HG03025 (cell line): Measurements from ENCODE around the gene DSCAM.

Source experiments
- ATAC-seq: cut with Tn5 transposase; IDR thresholded peaks from one replicate; pipeline ENCODE4 v1.9.1; 2021; ENCODE audit warnings: mild to moderate bottlenecking, moderate library complexity; ENCODE audit not compliant: unreplicated experiment, low FRiP score

DSCAM gene

DNA sequence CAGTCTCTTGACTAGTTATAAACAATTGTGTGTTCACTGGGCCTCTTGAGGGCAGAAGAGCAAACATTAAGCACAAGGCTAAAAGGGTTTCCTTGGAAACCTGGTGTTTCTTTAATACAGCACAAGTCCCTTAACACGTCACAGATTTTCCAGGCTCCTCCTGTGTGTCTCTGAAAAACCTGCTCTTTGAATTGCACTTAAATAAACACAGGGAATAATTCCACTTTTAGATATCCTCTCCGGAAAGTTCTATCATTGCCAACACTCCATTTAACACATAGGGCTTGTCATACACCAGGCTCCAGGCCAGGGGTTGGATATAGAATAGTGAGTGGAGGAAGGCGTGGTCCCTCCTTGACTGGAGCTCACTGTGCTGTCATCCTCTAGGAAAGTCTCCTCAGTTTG is 442.6 kb downstream of the DSCAM start:
- ATAC-seq = no peak

- ATAC-seq = no peak
These were observed 443.9 kb downstream of the DSCAM start for GRCh38 chr21:40402884-40403582.

- ATAC-seq = no peak
These were observed 451.2 kb downstream of the DSCAM start for GRCh38 chr21:40395732-40396131.

- no peak for ATAC-seq
These were observed 453.9 kb downstream of the DSCAM start for GRCh38 chr21:40393066-40393465.

DNA sequence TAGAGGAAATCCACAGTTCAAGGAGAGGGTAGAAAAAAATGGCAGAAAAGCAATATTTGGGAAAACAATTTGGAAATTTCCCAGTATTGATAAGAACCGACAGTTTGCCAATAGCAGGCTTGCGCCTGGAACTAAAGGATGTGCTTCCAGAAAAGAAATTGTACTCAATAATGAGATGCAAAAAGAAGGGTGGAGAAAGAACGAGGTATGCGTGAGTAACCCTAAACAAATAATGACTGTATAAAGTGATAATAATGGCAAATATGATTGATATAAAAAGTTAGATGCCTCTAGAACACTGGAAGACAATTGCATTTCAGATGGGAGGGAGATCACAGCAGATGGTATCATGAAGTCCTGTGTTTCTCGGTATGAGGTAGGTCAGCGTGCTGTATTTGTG is 458.9 kb downstream of the DSCAM start:
- no peak for ATAC-seq

GRCh38 chr21:40386981-40387747 is 459.8 kb downstream of the DSCAM start:
- ATAC-seq = no peak

- no peak for ATAC-seq
These were observed 460.6 kb downstream of the DSCAM start for GRCh38 chr21:40386294-40386911.

DNA sequence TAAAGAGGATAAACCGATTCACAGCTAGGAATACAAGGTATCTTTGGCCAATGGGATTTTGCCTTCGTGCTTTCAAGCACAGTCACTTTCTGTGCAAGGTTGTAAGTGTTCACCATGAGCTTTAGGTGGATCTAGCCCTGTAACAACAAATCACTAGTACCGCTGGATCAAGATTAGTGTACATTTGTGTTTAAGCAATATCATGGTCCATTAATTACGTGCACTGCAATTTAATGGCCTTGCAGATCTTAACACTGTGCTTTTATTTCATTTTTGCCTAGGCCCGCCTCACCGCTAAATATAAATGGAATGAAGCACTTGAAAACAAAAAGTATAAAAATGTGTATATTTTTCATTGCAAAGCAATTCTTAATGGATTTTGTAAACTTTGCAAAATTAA is 461.1 kb downstream of the DSCAM start:
- ATAC-seq = no peak

DNA sequence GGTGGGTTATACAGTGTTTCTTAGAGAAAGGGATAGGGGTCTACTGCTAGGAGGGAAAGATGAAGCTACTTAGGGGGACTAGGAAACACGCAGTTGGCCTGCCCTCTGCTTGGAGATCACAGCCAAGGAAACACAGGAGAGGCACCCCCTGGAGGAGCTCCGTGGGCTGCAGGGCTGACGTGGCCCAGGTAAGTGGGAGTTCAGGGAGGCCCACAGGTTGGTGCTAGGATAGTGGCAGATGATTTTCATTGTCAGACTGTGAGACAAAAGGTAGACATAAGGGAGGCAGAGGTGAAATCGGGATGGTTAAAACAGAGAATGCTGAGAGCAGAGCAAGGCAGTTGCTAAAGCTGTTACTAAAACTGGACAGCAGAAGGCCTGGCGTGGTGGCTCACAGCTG is 463.0 kb downstream of the DSCAM start:
- no peak for ATAC-seq

GRCh38 chr21:40381111-40381510 is 465.8 kb downstream of the DSCAM start:
- ATAC-seq = no peak

DNA sequence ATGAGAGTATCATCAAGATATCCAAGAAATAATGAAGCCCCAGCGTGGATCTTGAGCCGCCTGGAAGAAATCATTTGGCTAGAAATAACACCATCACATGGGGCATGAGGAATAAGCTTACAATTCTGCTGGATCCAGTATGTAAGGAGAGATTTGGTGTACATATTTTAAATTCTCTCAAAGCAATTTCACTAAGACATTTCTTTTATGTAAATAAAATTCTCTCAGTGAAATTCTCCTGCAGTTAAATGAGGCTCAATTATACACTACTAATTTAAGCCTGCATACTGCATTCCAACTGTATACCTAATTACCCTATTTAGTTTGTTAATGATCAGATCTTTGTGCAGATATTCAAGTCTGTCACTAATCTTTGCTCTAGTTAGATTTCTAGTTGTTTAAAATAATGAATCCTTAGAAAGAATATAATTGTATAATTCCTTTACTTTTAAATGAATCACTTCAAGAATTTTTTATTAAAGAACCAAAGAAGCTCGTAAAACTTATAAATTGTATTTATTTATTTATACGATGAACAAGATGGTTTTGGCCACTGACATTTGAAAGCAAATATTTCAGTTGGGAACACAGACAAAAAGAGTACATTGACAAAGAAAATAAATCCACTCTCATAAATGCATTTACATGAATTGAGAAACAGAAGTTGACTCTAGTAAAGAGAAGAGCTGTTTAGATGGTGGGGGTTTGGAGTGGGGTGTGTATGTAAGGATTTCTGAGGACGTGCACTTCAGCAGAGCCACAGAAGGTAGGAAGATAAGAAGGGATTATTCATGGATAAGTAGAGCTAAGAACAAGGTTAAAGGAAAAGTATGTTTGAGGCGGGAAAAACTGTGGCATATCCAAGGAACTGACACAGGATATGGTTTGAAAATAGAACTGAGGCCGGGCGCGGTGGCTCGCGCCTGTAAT is 466.8 kb downstream of the DSCAM start:
- ATAC-seq = no peak

GRCh38 chr21:40377135-40377534 is 469.8 kb downstream of the DSCAM start:
- no peak for ATAC-seq

DNA sequence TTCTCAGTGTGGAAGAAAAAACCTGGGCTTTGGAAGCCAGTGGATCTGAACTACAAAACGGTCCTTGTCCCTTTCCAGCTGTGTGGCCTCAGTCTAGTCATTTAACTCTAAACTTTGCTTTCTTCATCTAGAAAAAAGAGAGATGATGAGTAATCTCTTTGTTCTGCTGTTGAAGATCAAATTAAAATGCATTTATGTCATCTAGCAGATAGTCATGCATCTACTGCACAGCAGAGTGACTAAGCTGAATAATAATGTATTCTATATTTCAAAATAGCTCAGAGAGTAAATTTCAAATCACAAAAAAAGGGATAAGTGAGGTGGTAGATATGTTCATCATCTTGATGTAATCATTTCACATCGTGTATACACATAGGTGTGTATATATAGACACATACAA is 473.2 kb downstream of the DSCAM start:
- no peak for ATAC-seq

DNA sequence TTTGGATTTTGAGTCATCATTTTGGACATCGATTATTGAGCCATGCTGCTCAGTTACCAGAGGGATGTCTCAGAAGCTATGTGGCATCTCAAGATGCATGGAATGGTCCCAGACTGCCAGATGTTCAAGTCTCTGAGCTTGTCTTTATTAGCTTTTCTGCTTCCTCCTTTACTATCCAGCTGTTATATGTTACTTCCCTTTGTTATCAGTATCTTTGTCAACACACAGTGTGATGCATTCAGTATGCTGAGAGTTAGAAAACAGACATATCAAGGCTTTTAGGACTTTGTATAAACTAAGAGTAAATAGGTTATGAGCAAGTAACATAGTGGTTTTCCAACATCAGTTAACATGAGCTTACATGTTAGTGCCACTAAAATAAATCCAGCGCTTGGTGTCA is 474.5 kb downstream of the DSCAM start:
- no peak for ATAC-seq

GRCh38 chr21:40371329-40371728 is 475.6 kb downstream of the DSCAM start:
- no peak for ATAC-seq

- ATAC-seq = no peak
These were observed 490.3 kb downstream of the DSCAM start for GRCh38 chr21:40356644-40357043.

- no peak for ATAC-seq
These were observed 491.9 kb downstream of the DSCAM start for GRCh38 chr21:40355076-40355475.

DNA sequence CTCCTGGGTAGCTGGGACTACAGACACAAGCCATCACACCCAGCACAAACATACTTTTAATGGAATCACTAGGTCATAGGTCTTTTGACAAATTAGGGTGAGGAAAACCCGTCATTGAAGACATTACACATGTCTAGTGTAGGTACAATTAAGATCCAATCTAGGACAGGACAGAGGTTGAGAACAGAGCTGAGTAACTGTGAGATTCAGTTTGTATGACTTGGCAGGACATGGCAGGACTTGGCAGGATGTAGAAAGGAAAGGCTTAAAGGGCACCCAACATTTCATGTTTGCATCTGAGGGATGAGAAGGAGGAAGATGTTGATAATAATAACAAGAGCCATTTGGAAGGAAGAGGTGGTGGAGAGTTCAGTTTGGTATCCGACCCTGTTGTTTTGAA is 496.0 kb downstream of the DSCAM start:
- no peak for ATAC-seq

- ATAC-seq = no peak
These were observed 497.4 kb downstream of the DSCAM start for GRCh38 chr21:40349591-40349990.

GRCh38 chr21:40345711-40346321 is 501.1 kb downstream of the DSCAM start:
- no peak for ATAC-seq
